Activated CD4-positive, alpha-beta T cell treated with anti-CD3 and anti-CD28 coated beads, Interleukin-2, Interleukin-4, amounts not matched to agents 100 ng/mL and 50 ng/mL, durations not matched to agents 16 hours and 8 hours (primary cell): ENCODE data around the gene OAF.
"Not testable (repeated sequence)": the region's sequence is repeated elsewhere in the genome, so short reads cannot be mapped to it uniquely, and the experiment has no call there.

Experiments
- DNase-seq: peaks from one replicate; pipeline ENCODE4 v3.0.0-alpha.2; 2020; ENCODE audit warnings: low spot score

Gene OAF

DNA sequence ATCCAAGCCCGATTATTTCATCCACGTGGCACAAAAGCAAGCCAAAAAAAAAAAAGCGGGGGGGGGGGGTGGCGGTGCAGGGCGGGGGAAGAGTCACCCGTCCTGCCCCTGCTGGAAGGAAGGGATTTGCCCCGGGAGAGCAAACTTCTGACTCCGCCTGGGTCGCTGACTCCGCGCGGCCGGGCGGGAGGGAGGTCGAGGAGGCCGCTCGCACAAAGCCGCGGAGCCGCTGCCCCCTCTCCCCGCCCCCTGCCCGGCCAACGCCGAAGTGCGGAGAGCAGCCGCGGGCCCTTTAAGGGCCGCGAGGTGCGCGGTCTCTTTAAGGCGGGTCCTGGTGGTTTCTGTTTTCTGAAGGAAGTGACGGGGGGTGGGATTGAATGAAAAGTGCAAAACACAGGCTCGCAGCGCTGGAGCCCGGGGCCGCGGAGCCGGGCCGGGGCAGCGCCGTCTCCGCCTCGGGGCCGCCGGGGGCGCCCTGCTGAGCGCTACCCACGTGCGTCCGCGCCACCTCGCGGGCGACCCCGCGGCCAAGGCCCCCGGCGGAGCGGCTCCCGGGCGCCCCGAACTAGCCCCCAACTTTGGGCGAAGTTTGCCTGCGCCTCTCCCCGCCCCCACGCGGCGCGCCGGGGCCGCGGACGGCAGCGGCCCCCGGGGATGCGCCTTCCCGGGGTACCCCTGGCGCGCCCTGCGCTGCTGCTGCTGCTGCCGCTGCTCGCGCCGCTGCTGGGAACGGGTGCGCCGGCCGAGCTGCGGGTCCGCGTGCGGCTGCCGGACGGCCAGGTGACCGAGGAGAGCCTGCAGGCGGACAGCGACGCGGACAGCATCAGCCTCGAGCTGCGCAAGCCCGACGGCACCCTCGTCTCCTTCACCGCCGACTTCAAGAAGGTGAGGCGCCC is at the start of gene OAF:
Gene OAF (plus strand): TSS at position 407 of the 896 bp plus-strand sequence. CDS start 248 bp downstream, at position 655.
- DNase-seq = peak; percentile 53

DNA sequence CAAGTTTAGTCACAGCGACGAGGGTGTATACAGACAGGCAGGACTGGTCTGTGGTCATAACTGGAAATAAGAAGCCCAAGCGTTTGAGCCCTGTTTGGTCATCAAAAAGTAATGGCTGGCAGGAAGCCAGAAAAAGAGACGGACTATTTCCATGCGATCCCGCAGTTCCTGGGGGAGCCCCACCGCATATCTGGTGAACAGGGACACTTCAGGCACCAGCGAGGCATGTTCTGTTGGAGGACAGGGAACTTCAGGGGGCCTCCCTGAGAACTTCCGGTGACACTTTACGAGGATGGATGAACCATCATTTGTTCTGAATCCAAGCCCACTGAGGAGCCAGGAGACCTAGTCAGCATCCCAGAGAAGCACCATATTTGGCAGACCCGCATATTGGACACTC is 43.2 kb upstream of the OAF start:
- DNase-seq = no peak

DNA sequence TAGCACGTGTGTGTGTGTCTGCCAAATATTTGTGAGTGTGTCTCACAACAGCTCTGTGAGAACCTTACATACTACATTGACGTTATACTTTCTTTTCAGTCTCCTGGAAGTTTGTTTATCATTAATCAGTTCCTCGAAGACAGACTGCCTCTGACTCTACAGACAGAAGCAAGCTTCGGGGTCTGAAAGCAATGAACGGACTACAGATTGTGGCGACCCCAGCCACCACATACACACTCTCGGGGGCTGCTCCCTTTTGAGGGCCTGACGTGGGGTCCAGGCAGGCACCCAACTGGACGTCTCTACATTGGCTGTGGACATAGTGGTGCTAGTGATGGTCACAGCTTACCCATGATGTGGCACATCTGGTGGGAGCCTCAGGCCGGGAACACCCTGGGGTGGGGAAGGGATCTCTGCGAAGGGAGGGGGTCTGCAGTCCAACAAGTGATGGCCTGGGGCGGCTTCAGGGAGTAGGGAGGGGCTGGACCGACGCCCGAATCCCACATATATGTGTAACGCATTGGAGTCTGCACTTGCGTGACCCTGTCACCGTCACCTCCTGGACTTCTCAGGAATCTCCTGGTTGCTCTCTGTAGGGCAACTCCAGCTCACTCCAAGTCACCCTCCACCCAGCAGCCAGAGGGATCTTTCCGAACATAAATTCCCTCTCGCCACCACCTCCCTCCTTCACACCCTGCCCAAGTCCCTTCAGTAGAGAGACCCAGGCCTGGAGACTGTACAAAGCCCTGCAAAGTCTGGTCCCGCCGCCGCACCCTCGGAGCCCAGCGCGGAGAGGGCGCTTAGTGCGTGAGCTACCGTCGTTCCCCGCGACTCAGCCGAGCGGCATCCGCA is 42.5 kb upstream of the OAF start:
- DNase-seq = peak; percentile 7

DNA sequence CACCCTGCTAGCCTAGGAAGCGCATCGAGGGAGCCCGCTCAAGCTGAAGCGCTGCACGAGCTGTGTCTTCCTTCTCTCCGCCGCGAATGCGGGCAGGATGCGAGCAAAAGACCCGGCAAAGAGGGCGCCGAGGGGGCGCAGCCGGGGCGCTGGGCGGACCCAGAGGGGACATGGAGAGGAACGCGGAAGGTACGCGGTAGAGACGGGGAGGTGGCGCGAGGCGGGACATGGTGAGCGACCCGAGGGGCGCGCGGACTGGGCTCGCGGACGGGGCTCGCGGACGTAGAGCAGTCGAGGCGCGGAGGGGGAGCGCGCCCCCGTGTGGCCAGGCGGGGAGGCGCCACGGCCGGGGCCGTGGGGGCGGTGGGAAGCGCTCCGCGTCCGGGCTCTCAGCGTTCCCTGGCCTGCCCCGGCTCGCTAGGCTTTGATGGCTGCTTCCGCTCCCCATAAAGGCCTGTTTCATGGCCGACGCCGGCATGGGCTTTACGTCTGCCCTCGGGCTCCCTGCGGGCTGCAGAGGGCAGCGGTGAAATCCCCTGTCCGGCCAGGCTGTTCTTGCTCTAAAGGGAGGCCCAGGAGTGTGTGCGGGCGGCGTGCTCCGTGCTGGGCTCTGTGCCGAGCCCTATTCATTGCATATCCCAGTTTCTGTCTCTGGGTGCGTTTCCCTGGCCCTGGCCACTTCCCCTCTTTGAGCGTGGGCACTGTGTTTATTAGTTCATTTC is 41.7 kb upstream of the OAF start:
- peak; percentile 46 for DNase-seq

DNA sequence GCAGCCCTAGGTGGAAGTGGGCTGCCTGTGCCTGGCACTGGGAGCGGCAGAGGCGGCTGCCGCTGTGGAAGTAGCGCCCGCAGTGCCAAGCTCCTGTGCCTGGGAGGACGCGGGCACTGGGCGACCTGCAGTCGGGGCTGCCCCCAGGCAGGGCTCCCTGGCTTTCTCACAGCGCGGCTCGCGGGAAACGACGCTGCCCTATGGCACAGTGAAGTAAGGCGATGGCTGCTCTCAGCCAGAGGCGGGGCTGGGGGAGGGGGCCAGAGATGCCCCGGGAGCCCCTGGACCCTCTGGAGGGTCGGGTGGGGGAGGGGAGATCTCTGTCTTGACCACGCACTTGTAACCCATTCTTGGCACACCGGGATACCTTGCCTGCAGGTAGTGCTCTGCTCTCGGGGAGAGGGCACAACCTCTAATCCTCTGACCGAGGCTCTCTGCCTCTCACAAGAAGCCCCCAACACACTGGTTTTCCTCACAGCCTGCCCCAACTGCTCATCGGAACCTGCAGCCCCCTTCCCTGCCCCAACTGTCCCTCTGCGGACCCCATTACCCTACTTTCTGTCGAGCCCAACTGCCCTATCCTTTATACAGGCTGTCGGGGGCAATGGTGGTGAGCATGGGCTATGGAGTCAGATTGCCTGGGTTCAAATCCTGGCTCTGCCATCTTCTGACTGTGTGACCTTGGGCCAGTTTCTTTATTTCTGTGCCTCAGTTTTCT is 40.7 kb upstream of the OAF start:
- DNase-seq = no peak

DNA sequence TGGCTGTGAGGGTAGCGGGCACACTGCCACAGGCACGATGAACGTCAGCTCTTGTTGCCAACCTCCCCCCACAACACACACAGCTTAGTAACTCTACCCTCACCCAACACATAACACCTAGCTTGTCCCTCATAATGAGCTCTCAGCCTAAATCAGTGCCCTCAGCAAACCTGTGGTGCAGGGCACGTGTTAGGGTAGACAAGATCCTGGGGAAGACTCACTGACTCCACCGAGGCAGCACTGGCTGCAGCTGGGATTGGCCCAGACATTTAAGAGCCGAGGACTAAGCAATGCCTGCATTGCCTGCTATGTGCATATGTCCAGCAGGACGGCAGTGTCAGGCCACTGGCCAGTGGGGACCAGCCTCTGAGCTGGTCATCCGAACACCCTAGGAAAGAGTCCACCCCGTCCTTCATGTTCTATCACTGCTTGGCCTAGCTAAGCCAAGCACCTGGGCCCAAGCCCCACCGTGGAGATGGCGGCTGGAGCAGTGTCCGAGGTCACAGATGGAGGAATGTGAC is 40.0 kb upstream of the OAF start:
- DNase-seq = no peak

DNA sequence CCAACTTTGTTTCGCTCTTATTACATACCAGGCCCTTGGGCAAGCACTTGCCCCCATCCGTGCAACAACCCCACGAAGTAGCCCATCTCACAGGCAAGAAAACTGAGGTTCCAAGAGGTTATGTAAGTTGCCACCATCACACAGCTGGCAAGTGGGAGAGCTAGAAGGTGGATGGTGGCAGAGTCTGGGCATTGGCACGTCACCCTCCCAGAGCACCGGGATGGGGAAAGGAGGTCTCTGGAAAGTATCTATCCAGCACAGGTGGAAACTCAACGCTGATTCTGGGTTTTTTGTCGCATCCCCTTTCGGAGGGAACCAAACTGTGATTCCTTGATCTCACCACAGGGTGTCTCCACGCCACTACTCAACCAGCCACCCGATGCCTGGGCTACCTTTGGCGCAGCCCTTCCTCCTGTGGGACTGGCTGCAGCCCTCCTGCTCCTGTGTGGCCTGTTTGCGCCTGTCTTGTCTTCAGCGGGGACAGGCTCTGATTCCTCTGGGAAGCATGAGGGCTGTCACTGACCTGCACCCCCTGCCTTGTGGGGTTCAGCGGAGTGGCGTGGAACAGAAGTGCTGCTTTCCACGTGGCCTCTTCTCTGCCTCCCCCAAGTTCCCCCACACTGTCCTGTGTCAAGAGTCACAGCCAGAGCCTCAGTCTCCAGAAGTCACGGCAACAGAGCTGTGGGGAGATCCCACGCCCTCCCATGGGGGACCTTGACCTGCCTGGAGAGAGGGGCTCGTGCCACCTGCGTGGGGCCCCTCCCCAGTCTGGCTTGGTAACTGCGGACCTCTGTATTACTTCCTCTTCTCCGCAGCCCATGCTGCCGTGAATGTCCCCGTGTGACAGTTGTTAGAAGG is 38.5 kb upstream of the OAF start:
- DNase-seq = peak; percentile 55

DNA sequence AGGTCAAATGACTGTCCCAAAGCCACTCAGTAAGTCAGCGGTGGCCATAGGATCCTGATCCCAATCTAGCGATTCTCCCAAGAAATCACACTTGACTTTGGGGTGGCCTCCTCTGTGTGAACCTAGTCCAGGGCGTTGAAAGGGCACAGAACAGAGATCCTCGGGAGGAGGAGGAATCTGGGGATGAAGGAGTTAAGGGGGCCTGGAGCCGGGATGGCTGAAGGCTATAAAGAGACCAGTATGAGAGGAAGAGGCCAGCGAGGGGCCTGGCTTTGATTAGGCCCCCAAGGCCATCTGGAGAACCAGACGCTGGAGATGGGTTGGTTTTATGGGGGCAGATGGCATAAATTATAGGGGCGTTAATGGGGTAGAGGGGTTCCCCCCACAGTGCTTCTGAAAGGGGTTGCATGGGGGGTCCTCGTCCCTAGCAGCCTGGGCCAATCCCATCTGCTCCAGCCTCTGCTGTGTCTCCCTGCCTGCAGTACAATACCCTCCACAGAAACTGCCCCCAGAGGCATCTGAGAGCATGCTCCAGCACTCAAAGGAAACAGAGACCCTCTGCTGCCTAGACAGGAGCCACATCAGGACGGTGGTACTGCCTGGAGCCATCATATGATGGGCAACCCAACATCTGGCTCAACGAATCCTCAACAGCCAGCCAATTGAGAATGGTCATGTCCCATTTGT is 37.7 kb upstream of the OAF start:
- DNase-seq = no peak

DNA sequence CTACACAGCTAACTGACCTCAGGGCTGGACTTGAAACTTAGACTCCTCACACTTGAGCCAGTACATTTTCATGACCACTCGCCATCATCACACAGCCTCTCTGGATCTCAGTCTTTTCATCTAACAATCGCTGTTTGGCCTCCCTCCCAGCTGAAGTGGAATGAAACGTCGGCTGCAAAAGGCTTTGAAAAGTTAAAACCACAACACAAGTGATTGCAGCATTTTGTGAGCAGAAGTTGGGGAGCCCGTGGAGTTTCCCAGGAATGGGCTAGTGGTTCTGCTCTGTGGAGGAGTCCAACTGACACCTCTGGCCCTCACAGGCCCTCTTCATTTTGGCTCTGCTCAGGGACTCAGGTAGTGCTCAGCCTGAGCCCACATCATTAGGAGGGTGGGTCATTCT is 37.0 kb upstream of the OAF start:
- DNase-seq = no peak

DNA sequence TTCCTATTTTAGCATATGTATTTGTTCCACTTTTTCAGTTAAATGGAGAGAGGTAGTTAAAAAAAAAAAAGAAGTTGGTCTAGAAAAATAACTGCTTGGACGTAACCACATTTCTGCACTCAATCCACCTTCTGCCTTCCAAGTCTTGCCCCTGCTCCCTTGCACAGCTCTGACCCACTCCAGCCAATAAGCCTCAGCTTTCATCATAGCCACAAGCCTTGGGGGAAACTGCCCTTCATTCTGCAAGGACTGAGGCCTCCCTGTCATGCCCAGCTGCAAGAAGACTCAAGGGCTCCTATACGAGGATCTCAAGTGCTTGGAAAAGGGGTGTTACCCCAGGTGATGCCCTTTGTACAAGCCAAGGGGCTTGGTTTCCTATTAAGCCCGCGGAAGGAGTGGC is 36.0 kb upstream of the OAF start:
- no peak for DNase-seq

DNA sequence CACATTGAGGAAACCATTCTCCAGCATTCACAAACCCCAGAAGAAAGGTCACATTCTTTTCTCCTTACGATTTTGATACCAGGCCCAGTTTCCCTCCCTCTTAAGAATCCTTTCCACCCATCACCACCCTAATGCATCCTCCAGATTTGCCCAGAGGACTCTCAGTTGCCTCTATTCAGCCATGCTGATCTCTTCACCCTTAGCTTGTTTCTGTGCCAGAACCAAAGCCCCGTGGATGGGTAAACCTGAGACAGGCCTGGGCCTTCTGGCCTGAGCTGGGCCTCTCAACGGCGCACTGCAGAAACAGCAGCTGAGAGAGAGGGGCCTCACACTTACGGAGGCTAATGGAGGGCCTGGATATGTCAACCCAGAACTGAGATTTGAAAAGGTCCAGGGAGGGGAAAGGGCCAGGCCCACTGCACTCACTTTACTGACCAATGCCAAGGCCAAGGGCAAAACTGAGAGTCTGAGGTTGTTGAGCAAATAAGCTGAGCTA is 32.2 kb upstream of the OAF start:
- no peak for DNase-seq

DNA sequence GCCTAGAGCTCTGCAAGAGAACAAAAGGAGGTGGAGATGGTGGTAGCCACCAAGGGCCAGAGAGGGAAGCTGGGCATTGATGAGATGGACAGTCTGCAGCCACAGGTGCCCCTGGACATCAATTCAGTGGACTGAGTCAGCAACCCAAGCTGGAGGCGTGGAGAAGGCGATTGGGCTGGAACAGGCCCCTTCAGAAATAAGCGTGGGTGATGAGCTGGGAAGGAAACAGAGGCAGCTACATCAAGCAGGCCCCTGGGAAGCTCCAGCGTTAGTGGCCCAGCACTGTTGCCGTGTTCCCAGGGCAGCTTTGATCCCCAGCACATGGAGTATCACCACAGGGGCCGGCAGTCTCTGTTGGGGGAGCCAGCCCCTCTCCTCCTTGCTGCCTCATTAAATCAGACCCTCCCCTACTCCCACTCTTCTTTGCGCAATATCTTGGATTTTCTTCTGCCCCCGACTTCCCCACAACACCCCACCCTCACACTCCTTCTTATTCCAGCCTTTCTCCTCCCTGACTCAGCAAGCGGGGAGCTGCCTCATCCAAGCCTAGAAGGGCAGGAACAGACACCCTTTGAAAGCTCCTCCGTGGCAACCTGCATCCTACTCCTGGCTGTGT is 31.7 kb upstream of the OAF start:
- DNase-seq = no peak

DNA sequence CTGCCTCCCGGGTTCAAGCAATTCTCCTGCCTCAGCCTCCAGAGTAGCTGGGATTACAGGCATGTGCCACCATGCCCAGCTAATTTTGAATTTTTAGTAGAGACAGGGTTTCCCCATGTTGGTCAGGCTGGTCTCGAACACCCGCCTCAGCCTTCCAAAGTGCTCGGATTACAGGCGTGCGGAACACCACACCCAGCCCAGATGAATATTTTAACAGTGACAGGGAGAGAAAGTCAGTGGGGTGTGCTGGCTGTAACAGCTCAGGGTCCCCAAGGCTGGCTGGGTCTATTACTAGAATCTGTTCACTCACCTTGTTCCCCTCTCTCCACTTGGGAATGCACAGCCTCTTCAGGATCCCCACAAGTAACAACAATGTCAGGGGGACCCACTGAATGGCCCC is 30.8 kb upstream of the OAF start:
- not testable (repeated sequence) for DNase-seq

DNA sequence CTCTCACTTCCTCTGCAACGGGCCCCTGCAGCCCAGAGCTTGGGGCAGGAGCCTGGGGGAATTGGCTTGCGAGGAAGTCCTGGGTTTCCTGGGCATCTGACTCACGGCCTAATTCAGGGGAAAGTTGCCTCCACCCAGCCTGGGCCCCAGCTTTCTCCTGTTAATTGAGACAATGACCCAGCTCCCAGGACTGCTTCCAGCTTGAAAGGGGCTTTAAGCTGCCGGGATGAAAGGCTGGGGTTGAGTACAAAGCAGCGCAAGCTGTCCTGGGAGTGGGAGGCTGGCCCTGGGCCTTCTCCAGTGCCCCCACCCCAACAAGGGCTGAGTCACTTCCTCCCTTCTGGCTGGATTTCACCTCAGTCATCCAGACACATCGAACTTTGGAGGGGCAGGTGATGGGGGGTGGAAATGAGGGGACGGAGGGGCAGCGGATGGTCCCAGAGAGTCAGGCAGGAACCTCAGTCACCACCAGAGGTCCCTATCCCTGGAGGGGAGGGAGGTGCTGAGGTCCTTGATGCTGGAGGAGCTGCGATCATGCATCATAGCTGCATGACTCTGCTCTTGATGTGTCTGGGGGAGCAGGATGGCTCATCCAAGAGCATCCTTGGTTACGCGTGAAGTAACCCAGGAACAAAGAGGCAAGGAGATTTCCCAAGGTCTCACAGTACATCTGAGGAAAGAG is 30.1 kb upstream of the OAF start:
- DNase-seq = no peak

DNA sequence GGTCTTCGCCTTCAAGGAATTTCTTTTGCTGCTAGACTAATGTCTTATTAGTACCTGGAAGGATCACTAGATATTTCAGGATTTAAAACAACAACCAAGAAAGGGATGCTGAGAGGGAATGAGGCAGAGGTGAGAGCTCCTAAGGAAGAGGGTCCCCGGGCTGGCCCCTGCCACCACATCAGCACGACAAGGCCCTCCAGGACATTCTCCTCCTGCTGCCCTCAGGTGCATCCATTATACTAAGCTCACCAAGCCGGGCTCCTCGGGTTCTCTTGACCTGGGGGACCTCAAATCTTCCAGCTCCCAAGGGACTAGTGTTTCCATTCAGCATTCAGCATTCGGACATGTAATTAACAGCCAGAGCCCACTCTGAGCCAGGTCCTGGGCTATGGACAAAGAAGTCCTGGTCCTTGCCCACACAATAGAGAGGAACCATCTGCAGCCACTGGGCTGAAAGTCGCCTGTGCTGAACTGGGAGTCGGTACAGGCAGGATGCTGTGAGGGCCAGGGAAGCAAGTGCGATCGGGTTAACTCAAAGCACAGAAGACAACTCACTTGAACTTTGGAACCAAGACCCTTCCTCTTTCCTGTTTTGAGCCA is 29.4 kb upstream of the OAF start:
- DNase-seq = no peak

DNA sequence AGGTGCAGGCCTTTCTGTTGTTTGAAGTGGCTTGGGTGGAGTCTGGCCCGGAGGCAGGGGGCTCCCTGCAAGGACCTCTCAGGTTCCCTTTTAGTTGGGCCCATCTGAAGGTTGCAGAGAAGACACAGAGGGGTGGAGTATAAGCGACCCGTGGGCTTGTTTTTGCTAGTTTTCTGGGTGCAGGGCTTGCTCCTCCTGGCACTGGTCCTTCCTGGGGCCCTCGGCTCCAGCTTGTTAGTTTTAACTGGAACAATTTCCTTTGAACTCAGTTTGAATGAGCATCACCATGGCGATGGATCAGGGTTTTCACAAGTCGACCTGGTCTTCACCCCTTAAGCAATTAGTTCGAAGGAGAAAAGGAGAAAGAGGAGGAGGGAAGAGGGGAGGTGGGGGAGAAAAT is 28.5 kb upstream of the OAF start:
- no peak for DNase-seq

DNA sequence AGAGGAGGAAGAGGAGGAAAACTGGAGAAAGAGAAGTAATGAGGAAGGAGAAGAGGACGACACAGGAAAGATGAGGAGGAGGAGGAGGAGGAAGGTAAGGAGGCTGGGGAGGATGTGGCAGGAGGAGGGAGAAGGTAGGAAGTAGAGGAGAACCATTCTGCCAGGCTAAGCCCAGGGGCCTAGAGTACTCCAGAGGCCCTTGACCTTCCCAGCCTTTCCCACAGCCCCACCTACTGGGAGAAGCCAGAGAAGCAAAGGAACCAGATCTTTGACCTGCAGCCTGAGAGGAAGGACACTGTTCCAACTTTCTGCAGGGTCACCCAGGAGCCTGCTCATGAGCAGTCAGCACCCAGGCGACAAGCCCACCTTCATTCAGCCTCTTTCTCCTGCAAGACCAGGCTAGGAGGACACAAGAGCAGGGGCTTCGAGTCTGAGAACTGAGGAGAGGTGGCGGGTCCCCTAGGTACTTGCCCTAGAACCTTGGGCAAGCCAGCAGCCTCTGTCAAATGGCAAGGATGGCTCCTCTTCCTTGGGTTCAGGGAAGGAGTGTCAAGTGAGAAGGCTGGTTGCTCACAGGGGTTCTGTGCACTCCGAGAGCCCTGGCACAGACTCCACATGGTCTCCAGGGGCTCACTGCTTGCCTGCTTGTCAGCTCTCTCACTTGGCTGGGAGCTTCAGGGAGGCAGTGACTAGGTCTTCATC is 27.9 kb upstream of the OAF start:
- no peak for DNase-seq

DNA sequence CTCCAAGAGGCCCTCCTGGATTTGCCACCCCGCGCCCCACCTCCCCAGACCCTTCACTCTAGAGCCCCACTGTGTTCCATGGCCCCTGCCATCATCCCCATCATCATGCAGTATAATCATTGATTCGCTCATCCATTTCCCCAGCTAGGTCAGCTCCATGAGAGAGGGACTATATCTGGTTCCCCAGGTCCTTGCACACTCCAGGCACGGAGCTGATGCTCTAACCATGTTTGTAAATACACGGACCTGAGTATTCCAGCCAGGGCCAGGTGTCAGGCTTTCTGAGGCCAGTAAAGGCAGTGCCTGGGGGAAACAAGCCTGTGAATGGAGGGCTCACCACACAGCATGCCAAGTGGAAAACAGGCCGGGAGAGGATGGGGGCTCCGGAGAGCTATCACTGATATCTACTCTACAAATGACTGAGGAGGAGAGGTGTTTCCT is 27.1 kb upstream of the OAF start:
- DNase-seq = no peak
